ENCODE data around the gene AKAP12.
"Not testable (repeated sequence)": the region's sequence is repeated elsewhere in the genome, so short reads cannot be mapped to it uniquely, and the experiment has no call there.

AKAP12 gene

GRCh38 chr6:151310852-151311767 lies 71.3 kb downstream of the AKAP12 start:
- no peak for DNase-seq (ENCODE audit: low read depth)

GRCh38 chr6:151313066-151313491 lies 73.3 kb downstream of the AKAP12 start:
- no peak for DNase-seq (ENCODE audit: low read depth)

GRCh38 chr6:151315661-151316060 lies 75.9 kb downstream of the AKAP12 start:
- DNase-seq (ENCODE audit: low read depth), result not testable (repeated sequence)

- peak; percentile 23 for DNase-seq (ENCODE audit: low read depth)
Measured at GRCh38 chr6:151317103-151317994, 77.6 kb downstream of the AKAP12 start.

GRCh38 chr6:151317995-151318365 lies 78.2 kb downstream of the AKAP12 start:
- no peak for DNase-seq (ENCODE audit: low read depth)

- DNase-seq (ENCODE audit: low read depth), result no peak
Measured at GRCh38 chr6:151320140-151320539, 80.4 kb downstream of the AKAP12 start.

- no peak for DNase-seq (ENCODE audit: low read depth)
Measured at GRCh38 chr6:151321438-151321837, 81.7 kb downstream of the AKAP12 start.

GRCh38 chr6:151322570-151322969 lies 82.8 kb downstream of the AKAP12 start:
- no peak for DNase-seq (ENCODE audit: low read depth)

GRCh38 chr6:151323791-151324487 lies 84.2 kb downstream of the AKAP12 start:
- peak; percentile 90 for DNase-seq (ENCODE audit: low read depth)

- DNase-seq (ENCODE audit: low read depth), result no peak
Measured at GRCh38 chr6:151324488-151324825, 84.7 kb downstream of the AKAP12 start.

GRCh38 chr6:151325075-151326050 lies 85.6 kb downstream of the AKAP12 start:
- DNase-seq (ENCODE audit: low read depth), result peak; percentile 59

- DNase-seq (ENCODE audit: low read depth), result no peak
Measured at GRCh38 chr6:151326116-151326825, 86.5 kb downstream of the AKAP12 start.

- DNase-seq (ENCODE audit: low read depth), result no peak
Measured at GRCh38 chr6:151327101-151327500, 87.3 kb downstream of the AKAP12 start.

- peak; percentile 36 for DNase-seq (ENCODE audit: low read depth)
Measured at GRCh38 chr6:151330130-151330696, 90.4 kb downstream of the AKAP12 start.

- DNase-seq (ENCODE audit: low read depth), result no peak
Measured at GRCh38 chr6:151335930-151336329, 96.2 kb downstream of the AKAP12 start.

- no peak for DNase-seq (ENCODE audit: low read depth)
Measured at GRCh38 chr6:151338651-151339200, 99.0 kb downstream of the AKAP12 start.

- DNase-seq (ENCODE audit: low read depth), result no peak
Measured at GRCh38 chr6:151339369-151339768, 99.6 kb downstream of the AKAP12 start.

GRCh38 chr6:151340219-151340978 lies 100.6 kb downstream of the AKAP12 start:
- DNase-seq (ENCODE audit: low read depth), result no peak
